Brain microvascular endothelial cell (primary cell): ENCODE measurements around the gene MYO1A.

Source experiments
- DNase-seq: peaks from one replicate; pipeline ENCODE4 v3.0.0-alpha.2; 2020
- H3K27ac ChIP-seq: fragments of 250-450 bp; sonication (Bioruptor Pico); 2 replicates; pipeline ENCODE4 v1.5.1; 2020; ENCODE audit warnings: mild to moderate bottlenecking, moderate library complexity
- H3K27me3 ChIP-seq: fragments of 250-450 bp; sonication (Bioruptor Pico); replicated peaks from 2 replicates; pipeline ENCODE4 v1.5.1; 2020; ENCODE audit warnings: mild to moderate bottlenecking
- H3K36me3 ChIP-seq: fragments of 250-450 bp; sonication (Bioruptor Pico); replicated peaks from 2 replicates; pipeline ENCODE4 v1.5.1; 2020; ENCODE audit warnings: mild to moderate bottlenecking
- H3K4me3 ChIP-seq: 2 replicates; pipeline ENCODE4 v1.5.1; 2011; ENCODE audit warnings: low read depth, mild to moderate bottlenecking, control low read depth, low read length, moderate library complexity
- in situ Hi-C: cut with HindIII; loops from 2 replicates; pipeline ENCODE4 v1.10.0; 2017; ENCODE audit warnings: low sequenced_read_pairs, low pct_ligation_motif_present
- TF ChIP-seq, protein P1 (sequence below): IDR thresholded peaks from 2 replicates; pipeline ENCODE4 v1.5.1; 2011; ENCODE audit warnings: low read depth, mild to moderate bottlenecking, moderate library complexity, low read length, control low read depth, inconsistent platforms; ENCODE audit errors: missing control alignments

The MYO1A gene

DNA sequence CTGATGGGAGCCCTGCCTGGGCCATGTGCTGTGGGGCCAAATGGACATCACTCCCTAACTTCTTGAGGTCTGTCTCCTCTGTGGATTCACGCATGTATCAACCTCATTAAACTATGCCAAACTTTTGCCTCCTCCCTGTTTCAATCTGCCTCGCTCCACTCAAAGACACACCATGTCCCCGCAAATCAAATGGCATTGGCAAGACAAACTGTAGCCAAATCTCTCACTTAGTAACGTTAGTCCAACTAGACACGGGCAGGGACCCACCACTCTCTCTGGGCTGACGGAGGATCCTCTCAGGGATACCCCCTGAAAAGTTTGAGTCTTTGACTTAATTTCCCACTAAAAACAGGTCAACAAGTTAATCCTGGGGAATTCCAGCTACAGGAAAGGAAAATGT, 51.6 kb downstream of the MYO1A start:
- H3K27me3 ChIP-seq = no peaks in the 10 kb centered on the region
- TF ChIP-seq, protein P1, sequence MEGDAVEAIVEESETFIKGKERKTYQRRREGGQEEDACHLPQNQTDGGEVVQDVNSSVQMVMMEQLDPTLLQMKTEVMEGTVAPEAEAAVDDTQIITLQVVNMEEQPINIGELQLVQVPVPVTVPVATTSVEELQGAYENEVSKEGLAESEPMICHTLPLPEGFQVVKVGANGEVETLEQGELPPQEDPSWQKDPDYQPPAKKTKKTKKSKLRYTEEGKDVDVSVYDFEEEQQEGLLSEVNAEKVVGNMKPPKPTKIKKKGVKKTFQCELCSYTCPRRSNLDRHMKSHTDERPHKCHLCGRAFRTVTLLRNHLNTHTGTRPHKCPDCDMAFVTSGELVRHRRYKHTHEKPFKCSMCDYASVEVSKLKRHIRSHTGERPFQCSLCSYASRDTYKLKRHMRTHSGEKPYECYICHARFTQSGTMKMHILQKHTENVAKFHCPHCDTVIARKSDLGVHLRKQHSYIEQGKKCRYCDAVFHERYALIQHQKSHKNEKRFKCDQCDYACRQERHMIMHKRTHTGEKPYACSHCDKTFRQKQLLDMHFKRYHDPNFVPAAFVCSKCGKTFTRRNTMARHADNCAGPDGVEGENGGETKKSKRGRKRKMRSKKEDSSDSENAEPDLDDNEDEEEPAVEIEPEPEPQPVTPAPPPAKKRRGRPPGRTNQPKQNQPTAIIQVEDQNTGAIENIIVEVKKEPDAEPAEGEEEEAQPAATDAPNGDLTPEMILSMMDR = no peak
- H3K4me3 ChIP-seq = no peak overlapping the region
- DNase-seq = no peak
- no peak overlapping the region for H3K27ac ChIP-seq
- peaks cover 15% of the 10 kb centered on the region for H3K36me3 ChIP-seq
- in situ Hi-C loops = loop anchor here (25.0 kb wide), 1 partner anchor 236 kb away; the partner anchor contains the start of genes HSD17B6 and PRIM1

DNA sequence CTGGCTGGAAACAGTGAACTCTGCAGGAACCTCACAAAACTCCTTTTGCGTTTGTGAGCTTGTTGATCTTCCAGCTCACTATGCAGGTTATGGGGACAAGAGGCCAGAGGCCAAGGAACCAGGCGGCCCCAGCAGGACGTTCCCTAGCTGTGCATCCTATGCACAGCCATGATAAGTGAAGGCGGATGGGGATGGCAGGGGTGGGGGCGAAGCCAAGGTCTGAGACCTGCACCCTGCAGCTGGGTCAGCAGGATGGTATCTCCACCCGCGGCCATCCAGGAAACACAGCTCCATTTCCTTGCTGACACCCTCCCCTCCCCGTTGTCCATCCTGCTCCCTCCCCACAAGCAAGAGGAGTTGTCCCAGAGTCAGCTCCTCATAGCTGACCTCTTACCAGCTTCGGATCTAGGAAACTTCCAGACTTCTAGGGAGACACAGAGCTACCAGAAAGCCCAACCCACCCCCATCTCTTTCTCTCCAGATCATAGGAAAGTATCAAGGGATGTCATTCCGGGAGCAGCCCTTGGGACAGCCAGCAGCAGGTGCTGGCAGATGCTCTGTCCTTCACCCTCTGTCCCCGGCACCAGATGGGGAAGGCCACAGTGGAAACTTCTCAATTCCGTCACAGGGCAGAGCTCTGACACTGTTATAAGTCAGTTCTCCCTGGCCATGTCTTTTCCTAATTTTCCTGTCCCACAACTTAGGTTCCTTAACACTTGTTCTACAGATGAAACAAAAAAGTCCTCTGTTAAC, 53.0 kb downstream of the MYO1A start:
- Histone ChIP-seq H3K27ac (no peak overlapping the region), H3K4me3 (no peak overlapping the region), H3K27me3 (no peaks in the 10 kb centered on the region), H3K36me3 (peaks cover 9% of the 10 kb centered on the region)
- TF ChIP-seq, protein P1 = no peak
- in situ Hi-C loops = loop anchor here (25.0 kb wide), 1 partner anchor 235 kb away; the partner anchor contains the start of genes HSD17B6 and PRIM1
- no peak for DNase-seq

DNA sequence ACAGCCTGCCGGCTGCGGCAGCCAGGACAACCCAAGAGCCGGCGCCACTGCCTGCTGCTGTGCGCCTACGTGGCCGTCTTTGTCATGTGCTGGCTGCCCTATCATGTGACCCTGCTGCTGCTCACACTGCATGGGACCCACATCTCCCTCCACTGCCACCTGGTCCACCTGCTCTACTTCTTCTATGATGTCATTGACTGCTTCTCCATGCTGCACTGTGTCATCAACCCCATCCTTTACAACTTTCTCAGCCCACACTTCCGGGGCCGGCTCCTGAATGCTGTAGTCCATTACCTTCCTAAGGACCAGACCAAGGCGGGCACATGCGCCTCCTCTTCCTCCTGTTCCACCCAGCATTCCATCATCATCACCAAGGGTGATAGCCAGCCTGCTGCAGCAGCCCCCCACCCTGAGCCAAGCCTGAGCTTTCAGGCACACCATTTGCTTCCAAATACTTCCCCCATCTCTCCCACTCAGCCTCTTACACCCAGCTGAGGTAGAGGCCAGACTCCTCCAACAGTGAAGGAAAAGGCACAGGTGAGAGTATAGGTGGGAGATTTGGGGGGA, 53.9 kb downstream of the MYO1A start:
- TF ChIP-seq, protein P1 = no peak
- no peak overlapping the region for H3K27ac ChIP-seq
- no peak for DNase-seq
- H3K36me3 ChIP-seq = peaks cover 9% of the 10 kb centered on the region
- no peaks in the 10 kb centered on the region for H3K27me3 ChIP-seq
- no peak overlapping the region for H3K4me3 ChIP-seq
- in situ Hi-C loops = loop anchor here (25.0 kb wide), 1 partner anchor 234 kb away; the partner anchor contains the start of genes HSD17B6 and PRIM1

DNA sequence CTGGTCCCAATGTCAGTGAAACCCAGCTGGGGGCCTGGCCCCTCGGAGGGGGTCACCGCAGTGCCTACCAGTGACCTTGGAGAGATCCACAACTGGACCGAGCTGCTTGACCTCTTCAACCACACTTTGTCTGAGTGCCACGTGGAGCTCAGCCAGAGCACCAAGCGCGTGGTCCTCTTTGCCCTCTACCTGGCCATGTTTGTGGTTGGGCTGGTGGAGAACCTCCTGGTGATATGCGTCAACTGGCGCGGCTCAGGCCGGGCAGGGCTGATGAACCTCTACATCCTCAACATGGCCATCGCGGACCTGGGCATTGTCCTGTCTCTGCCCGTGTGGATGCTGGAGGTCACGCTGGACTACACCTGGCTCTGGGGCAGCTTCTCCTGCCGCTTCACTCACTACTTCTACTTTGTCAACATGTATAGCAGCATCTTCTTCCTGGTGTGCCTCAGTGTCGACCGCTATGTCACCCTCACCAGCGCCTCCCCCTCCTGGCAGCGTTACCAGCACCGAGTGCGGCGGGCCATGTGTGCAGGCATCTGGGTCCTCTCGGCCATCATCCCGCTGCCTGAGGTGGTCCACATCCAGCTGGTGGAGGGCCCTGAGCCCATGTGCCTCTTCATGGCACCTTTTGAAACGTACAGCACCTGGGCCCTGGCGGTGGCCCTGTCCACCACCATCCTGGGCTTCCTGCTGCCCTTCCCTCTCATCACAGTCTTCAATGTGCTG, 54.6 kb downstream of the MYO1A start:
- TF ChIP-seq, protein P1 = no peak
- Histone ChIP-seq H3K4me3 (no peak overlapping the region), H3K36me3 (peaks cover 4% of the 10 kb centered on the region), H3K27me3 (no peaks in the 10 kb centered on the region), H3K27ac (no peak overlapping the region)
- no peak for DNase-seq
- in situ Hi-C loops = loop anchor here (25.0 kb wide), 1 partner anchor 233 kb away; the partner anchor contains the start of genes HSD17B6 and PRIM1

DNA sequence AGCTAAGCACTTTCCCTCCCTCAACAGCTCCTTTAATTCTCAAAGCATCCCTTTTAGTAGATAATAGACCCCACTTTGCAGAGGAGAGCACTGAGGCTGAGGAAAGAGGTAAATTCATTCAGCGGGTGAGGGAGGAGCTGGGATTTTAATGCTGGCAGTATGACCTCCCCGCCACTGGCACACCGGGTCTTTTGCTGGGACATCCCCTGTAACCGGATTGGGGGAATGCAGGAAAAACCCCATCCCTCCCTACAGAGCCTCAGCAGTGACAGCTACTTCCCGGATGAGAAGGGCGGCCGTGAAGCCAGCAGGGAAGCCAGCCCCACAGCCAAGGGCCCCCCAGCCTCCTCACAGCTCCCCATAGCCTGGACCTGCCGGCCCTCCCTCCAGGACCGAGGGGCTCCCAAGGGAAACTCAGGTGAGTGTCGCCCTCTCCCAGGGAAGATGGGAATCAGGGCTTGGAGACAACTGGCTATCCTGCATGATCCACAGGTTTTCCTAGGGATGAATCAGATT, 55.6 kb downstream of the MYO1A start:
- H3K27me3 ChIP-seq = no peaks in the 10 kb centered on the region
- no peak for DNase-seq
- no peak overlapping the region for H3K4me3 ChIP-seq
- TF ChIP-seq, protein P1 = no peak
- H3K27ac ChIP-seq = no peak overlapping the region
- in situ Hi-C loops = loop anchor here (25.0 kb wide), 1 partner anchor 232 kb away; the partner anchor contains the start of genes HSD17B6 and PRIM1
- H3K36me3 ChIP-seq = no peaks in the 10 kb centered on the region
